Heart left ventricle (tissue), 16 donors: ENCODE results near the gene RGS6. TPM values are rescaled to one million over a fixed set of nuclear protein-coding genes. Genes with fewer than 3 reads are reported as not detected.

ENCODE experiments used
- ATAC-seq, 4 donors: fragments of 200-7000 bp; cut with Tn5 transposase; one replicate each; pipeline ENCODE4 v1.9.1; 2020 to 2022; ENCODE audit warnings: moderate library complexity in 4 of 4, mild to moderate bottlenecking in 3 of 4, moderate number of reproducible peaks in 1 of 4
- DNase-seq, 5 donors: peaks; one replicate each; pipeline ENCODE4 v3.0.0-alpha.2; 2020
- H3K27ac ChIP-seq, 12 donors: fragments of 200-600 bp; sonication (generic) in 4 of 12; one replicate each; pipeline versions ENCODE4 v1.5.0 to v1.8.0; 2016 to 2022; ENCODE audit warnings: mild to moderate bottlenecking in 2 of 12
- H3K27me3 ChIP-seq, 9 donors: fragments of 200-600 bp; sonication (generic) in 2 of 9; one replicate each; pipeline versions ENCODE4 v1.5.1 to v1.8.0; 2016 to 2022; ENCODE audit warnings: mild to moderate bottlenecking in 3 of 9
- H3K36me3 ChIP-seq, 9 donors: fragments of 200-600 bp; sonication (generic) in 2 of 9; one replicate each; pipeline versions ENCODE4 v1.5.0 to v1.8.0; 2018 to 2022; ENCODE audit warnings: mild to moderate bottlenecking in 2 of 9
- H3K4me1 ChIP-seq, 12 donors: fragments of 200-600 bp; sonication (generic) in 4 of 12; one replicate each; pipeline versions ENCODE4 v1.5.0 to v1.8.0; 2016 to 2022; ENCODE audit warnings: mild to moderate bottlenecking in 3 of 12
- H3K4me3 ChIP-seq, 12 donors: fragments of 200-600 bp; sonication (generic) in 4 of 12; one replicate each; pipeline versions ENCODE4 v1.5.0 to v1.8.0; 2017 to 2022; ENCODE audit warnings: mild to moderate bottlenecking in 9 of 12, moderate library complexity in 4 of 12
- H3K9me3 ChIP-seq, 12 donors: fragments of 200-600 bp; sonication (generic) in 4 of 12; one replicate each; pipeline versions ENCODE4 v1.5.0 to v1.8.0; 2016 to 2022; ENCODE audit warnings: mild to moderate bottlenecking in 1 of 12
- CTCF ChIP-seq, 12 donors: fragments of 200-600 bp; sonication (generic) in 4 of 12; IDR thresholded peaks; one replicate each; pipeline versions ENCODE4 v1.5.0 to v1.8.0; 2018 to 2022; ENCODE audit warnings: antibody characterized with exemption in 12 of 12, mild to moderate bottlenecking in 5 of 12
- POLR2A ChIP-seq, 2 donors: fragments of 450-650 bp; IDR thresholded peaks; one replicate each; pipeline ENCODE4 v1.6.1; 2017; ENCODE audit warnings: antibody characterized with exemption in 2 of 2, mild to moderate bottlenecking in 2 of 2, moderate library complexity in 2 of 2
- WGBS, 4 donors: extraction: QIAGEN DNeasy Blood & Tissue Kit in 2 of 4; methylation state at CpG; one replicate each; pipeline versions ENCODE4 v1.1.5 to v1.1.7; 2013 to 2018; 5-methylcytosine and 5-hydroxymethylcytosine counted together
- intact Hi-C, 10 donors: fragments of 100-400 bp; cut with DNase I; formaldehyde crosslinking; loops; one replicate each; pipeline versions ENCODE4 v1.11.1 to v1.14.2; 2022
- polyA plus RNA-seq, 2 donors: library from polyadenylated mRNA; stranded (reverse); fragments of 200-250 nt; gene quantifications; one replicate each; pipeline ENCODE4 v1.2.3, GENCODE V29; 2013
- total RNA-seq, 9 donors: library from RNA; depleted of rRNA in 2 of 9; stranded (reverse); fragments of >200 nt in 2 of 9; fragmentation: NEBNext Ultra II Directional in 3 of 9; extraction: Animal tissue kit (Norgen Biotek cat#: 25700) in 3 of 9; gene quantifications; one replicate each; pipeline versions ENCODE4 v1.1.0 to v1.2.4, GENCODE V29; 2016 to 2023
- donor health status: ischemic (EF 13 %, LVEDD 7.1; RV severe dilation, severe dysfunction).
- donor health status: healthy with polysubstance abuse.
- donor health status: DM: no; HTN: yes; CAD: no.
- donor health status: DM: no; HTN: no; CAD: no.
- donor health status: ischemic (EF 25% LVEDD 6.9; RV normal size, moderate dysfunction).
- donor health status: ischemic (EF 25% LVEDD 5.7; RV mildly dilated, moderate dysfunction).
- donor health status: healthy.
- donor health status: DM: yes; HTN: yes; CAD: no.
- donor health status: ischemic (EF 35%, LVEDD 5.7; RV mildly dilated, moderate dysfunction).
- donor health status: nonischemic (EF 11% LVEDD 7.7; RV severe dilation, severe dysfunction).
- donor health status: DM: yes; HTN: yes; CAD: no.
- donor health status: PGD.
- donor health status: ischemic (EF 29% LVEDD 5.4; RV normal size, mild dysfunction).
- donor health status: nonischemic (EF 23%, LVEDD 6.1; RV moderate dilation, normal function).

Gene RGS6
- total and polyA plus RNA-seq, 11 donors: 1.3 to 25.4 (median 15.1) TPM

GRCh38 chr14:72500234-72500838 is 568.1 kb downstream of the RGS6 start:
- ATAC-seq (peak in 1 of 4 donors; percentile 36), DNase-seq (no peak)
- 46 to 63% (median 54%) methylated on average over 4 of the region's 4 CpGs for WGBS, 4 donors
- no peaks in the 10 kb centered on the region for H3K27me3 ChIP-seq
- H3K4me3 ChIP-seq: no peak overlapping the region
- H3K9me3 ChIP-seq: peaks cover 0 to 7% (median 0%) of the 10 kb centered on the region in 12 donors
- H3K4me1 ChIP-seq: peaks cover 0 to 7% (median 0%) of the 10 kb centered on the region in 12 donors
- TF ChIP-seq POLR2A (IDR thresholded peaks at IDR 0.05): no peak
- TF ChIP-seq CTCF (IDR thresholded peaks at IDR 0.05): no peak
- H3K36me3 ChIP-seq: no peaks in the 10 kb centered on the region
- intact Hi-C loops: no loop called here
- no peak overlapping the region for H3K27ac ChIP-seq

DNA sequence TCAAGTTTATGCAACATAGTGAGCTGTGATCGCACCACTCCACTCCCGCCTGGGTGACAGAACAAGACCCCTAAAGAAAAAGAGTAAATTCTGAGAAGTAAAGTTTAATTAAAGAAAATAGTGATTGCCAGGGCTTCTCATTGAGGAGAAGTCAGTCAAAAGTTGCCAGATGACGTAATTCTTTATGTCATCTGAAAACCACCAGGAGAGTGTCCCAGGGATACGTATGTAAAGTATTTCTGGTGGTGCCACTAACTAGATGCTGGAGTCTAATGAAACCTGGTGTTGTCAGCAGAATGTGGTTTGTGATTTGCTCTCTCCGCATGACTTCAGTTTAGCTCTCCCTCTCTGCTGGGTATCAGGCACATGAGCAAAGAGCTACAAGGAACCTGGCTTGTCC is 569.2 kb downstream of the RGS6 start:
- H3K4me3 ChIP-seq: no peak overlapping the region
- intact Hi-C loops: no loop called here
- H3K27ac ChIP-seq: no peak overlapping the region
- H3K4me1 ChIP-seq: peaks cover 0 to 16% (median 0%) of the 10 kb centered on the region in 12 donors
- DNase-seq (no peak), ATAC-seq (no peak)
- TF ChIP-seq POLR2A (IDR thresholded peaks at IDR 0.05): no peak
- TF ChIP-seq CTCF (IDR thresholded peaks at IDR 0.05): no peak
- no peaks in the 10 kb centered on the region for H3K36me3 ChIP-seq
- H3K9me3 ChIP-seq: peaks cover 0 to 7% (median 0%) of the 10 kb centered on the region in 12 donors
- H3K27me3 ChIP-seq: no peaks in the 10 kb centered on the region
- 93 to 97% (median 96%) methylated on average over 5 of the region's 5 CpGs for WGBS, 4 donors

- Histone ChIP-seq H3K4me1 (peaks cover 0 to 16% (median 0%) of the 10 kb centered on the region in 12 donors), H3K27me3 (no peaks in the 10 kb centered on the region), H3K36me3 (no peaks in the 10 kb centered on the region), H3K4me3 (no peak overlapping the region), H3K9me3 (peaks cover 0 to 7% (median 0%) of the 10 kb centered on the region in 12 donors), H3K27ac (no peak overlapping the region)
- TF ChIP-seq CTCF (IDR thresholded peaks at IDR 0.05) (no peak), POLR2A (IDR thresholded peaks at IDR 0.05) (no peak)
- intact Hi-C loops: no loop called here
- no peak for ATAC-seq
- no peak for DNase-seq
- 74 to 89% (median 87%) methylated on average over 1 of the region's 1 CpG for WGBS, 4 donors
These were observed 571.0 kb downstream of the RGS6 start for GRCh38 chr14:72503271-72503670.

DNA sequence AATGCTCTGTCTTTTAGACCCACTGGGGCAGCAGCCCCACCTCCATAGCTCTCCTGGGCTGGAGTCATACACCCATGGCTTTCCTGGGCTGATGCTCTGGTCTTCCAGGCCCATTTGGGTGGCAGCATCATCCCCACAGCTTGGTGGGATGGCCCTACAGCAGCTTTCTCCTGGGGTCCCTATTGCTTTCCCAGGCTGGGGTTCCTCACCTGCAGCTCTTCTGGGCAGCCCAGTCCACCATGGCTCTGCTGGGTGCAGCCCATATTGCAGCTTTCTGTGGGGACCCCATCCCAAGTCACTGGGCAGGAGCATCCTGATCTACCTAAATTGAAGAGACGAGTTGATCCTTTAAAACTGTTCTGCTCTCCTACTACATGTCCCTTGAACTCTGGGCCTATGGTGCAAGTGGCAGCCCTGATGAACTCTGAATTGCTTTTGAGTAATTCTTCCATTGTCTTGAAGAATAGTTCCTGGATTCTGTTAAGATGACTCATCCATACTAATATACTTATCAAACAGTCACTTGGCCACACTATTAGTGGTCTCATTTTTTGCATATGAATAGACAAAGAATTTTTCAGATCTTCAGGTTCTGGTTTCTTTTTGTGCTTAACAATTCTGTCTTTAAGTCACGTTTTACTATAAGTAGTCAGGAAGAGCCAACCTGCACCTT is 571.6 kb downstream of the RGS6 start:
- H3K27ac ChIP-seq: no peak overlapping the region
- peaks cover 0 to 16% (median 0%) of the 10 kb centered on the region in 12 donors for H3K4me1 ChIP-seq
- TF ChIP-seq POLR2A (IDR thresholded peaks at IDR 0.05) (no peak), CTCF (IDR thresholded peaks at IDR 0.05) (no peak)
- no peak for DNase-seq
- intact Hi-C loops: no loop called here
- H3K9me3 ChIP-seq: peaks cover 0 to 7% (median 0%) of the 10 kb centered on the region in 12 donors
- WGBS, 4 donors: 92 to 96% (median 95%) methylated on average over 2 of the region's 2 CpGs
- H3K4me3 ChIP-seq: no peak overlapping the region
- no peaks in the 10 kb centered on the region for H3K36me3 ChIP-seq
- no peak for ATAC-seq
- H3K27me3 ChIP-seq: no peaks in the 10 kb centered on the region
